ENCODE measurements around the gene DLGAP1.

GRCh38 chr18:3775996-3776395 lies 679.1 kb downstream of the DLGAP1 start:
- no peak for TF ChIP-seq CTCF (IDR thresholded peaks at IDR 0.05)
- no peak for TF ChIP-seq POLR2A (IDR thresholded peaks at IDR 0.05)

All from right lobe of liver (tissue), 4 donors.